ENCODE measurements around the gene UNKL. TPM values are rescaled to one million over a fixed set of nuclear protein-coding genes. Genes with fewer than 3 reads are reported as not detected.

The UNKL gene
- total and polyA plus RNA-seq, 2 of the 8 experiments (the other 6 are each of a cell fraction or from before 2014, with no cell fraction given): 25.1 to 31.8 TPM

DNA sequence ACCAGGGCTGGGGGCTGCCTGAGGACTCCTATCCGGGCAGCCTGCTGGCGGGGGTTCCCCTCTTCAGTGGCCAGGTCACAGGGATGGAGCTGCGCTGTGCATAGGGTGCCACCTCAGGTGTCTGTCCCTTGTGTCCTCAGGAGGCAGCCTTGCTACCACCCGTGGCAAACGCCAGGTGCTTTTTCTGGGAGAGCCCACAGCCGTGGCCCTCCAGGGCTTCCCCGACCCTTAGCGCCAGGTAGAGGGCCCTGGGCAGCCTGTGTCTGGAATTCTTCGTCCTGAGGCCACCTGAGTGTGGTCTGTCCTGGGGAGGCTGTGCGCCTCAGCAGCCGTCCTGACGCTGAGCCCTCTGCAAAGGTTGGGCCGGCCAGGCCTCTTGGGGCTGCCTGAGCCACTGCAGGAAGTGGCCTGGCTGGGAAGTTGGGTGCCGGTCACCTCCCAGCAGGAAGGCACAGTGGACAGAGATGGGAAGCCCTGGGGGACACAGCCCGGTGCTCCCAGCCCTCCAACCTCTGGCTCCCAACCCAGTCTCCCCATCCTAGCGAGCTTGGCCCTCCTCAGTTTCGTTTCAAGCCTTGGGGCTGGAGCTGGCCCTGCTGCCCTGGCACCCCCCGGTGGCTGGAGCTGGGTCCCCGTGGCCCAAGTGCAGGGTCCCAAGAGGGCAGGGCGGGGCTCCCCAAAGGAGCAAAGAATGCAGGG is 88.7 kb downstream of the UNKL start:
- Histone ChIP-seq H3K4me1 (replicated peaks in 1 of 4; ENCODE audit: control insufficient read depth in 3 of 4, insufficient read depth in 4 of 4, low read length in 3 of 4) (no peaks in the 10 kb centered on the region; a peak in 2 of 7 replicates), H2BK5ac (ENCODE audit: low read depth, low read length) (no peak overlapping the region), H2BK20ac (ENCODE audit: low read length) (no peak overlapping the region), H3K4me2 (ENCODE audit: insufficient read depth in 1 of 2, low read depth in 2 of 2, low read length in 2 of 2) (no peak overlapping the region), H4K20me1 (replicated peaks in 1 of 2; ENCODE audit: control insufficient read depth in 1 of 2, insufficient read depth in 2 of 2, low read length in 2 of 2) (peaks cover 8 to 12% of the 10 kb centered on the region in 2 experiments), H3K4me3 (ENCODE audit: extremely low read depth in 1 of 4, insufficient read depth in 2 of 4, low read depth in 3 of 4, low read length in 4 of 4) (no peak overlapping the region), H2BK120ac (replicated peaks; ENCODE audit: low read depth, low read length) (no peak overlapping the region), H3K23ac (ENCODE audit: insufficient read length) (no peak overlapping the region), H2BK15ac (ENCODE audit: low read length) (no peak overlapping the region), H3K9ac (replicated peaks in 1 of 4; ENCODE audit: extremely low read depth in 1 of 4, low read depth in 3 of 4, low read length in 3 of 4) (no peak overlapping the region), H3K4ac (replicated peaks; ENCODE audit: insufficient read length, low read depth, low read length) (no peak overlapping the region), H4K91ac (replicated peaks; ENCODE audit: insufficient read length, low read length) (no peak overlapping the region), H3K14ac (ENCODE audit: insufficient read length) (no peak overlapping the region), H3K27ac (ENCODE audit: low read depth, low read length) (0 out of 2 replicates have a peak overlapping the region, but pooled peaks have one; percentile 5), H2AFZ (ENCODE audit: low read length) (no peak overlapping the region), H3K23me2 (ENCODE audit: low read depth, low read length) (no peaks in the 10 kb centered on the region), H4K5ac (ENCODE audit: insufficient read length, low read depth, low read length) (no peak overlapping the region), H3K56ac (replicated peaks; ENCODE audit: insufficient read length, low read depth, low read length) (no peak overlapping the region), H3K79me1 (ENCODE audit: low read depth, low read length) (no peaks in the 10 kb centered on the region; the same call in 1 of the 2 replicates), H4K8ac (ENCODE audit: extremely low read depth, insufficient read depth, low read length) (peak overlapping the region; percentile 51), H3K9me3 (ENCODE audit: insufficient read depth in 2 of 2, low read depth in 1 of 2, low read length in 1 of 2) (peaks cover 5 to 8% of the 10 kb centered on the region in 2 experiments; a peak in 2 of 4 replicates), H3K18ac (ENCODE audit: extremely low read depth, low read length) (no peak overlapping the region), H2AK5ac (ENCODE audit: low read depth, low read length) (0 out of 2 replicates have a peak overlapping the region, but pooled peaks have one; percentile 6), H3K36me3 (ENCODE audit: control insufficient read depth in 2 of 4, insufficient read depth in 4 of 4, low read length in 3 of 4) (peaks cover 9 to 29% (median 19%) of the 10 kb centered on the region in 4 experiments), H3K79me2 (ENCODE audit: control insufficient read depth in 1 of 2, insufficient read depth in 2 of 2, low read length in 2 of 2) (no peaks in the 10 kb centered on the region; a peak in 1 of 4 replicates), H2BK12ac (ENCODE audit: low read depth, low read length) (no peak overlapping the region), H3K27me3 (replicated peaks in 1 of 4; ENCODE audit: control insufficient read depth in 3 of 4, extremely low read depth in 1 of 4, insufficient read depth in 3 of 4, low read length in 3 of 4) (no peaks in the 10 kb centered on the region)
- 81% methylated on average over 18 of the region's 20 CpGs; no CpG with 5 or more reads in 1 of the 2 experiments for WGBS, 2 experiments (ENCODE audit: extremely low coverage in 1 of 2, insufficient coverage in 1 of 2, insufficient read length in 1 of 2, insufficient replicate concordance in 2 of 2, low coverage in 1 of 2, low lambda C conversion rate in 2 of 2, missing lambda C conversion rate in 1 of 2)
- peak in 1 of 2 experiments; percentile 31; a peak in 1 of 3 replicates for TF ChIP-seq POLR2A (IDR thresholded peaks at IDR 0.05; ENCODE audit: control extremely low read depth in 1 of 2, low read depth in 2 of 2, low read length in 2 of 2)
- no peak for TF ChIP-seq MAFK (IDR thresholded peaks at IDR 0.05; ENCODE audit: low read depth, low read length)
- TF ChIP-seq POLR2AphosphoS5 (IDR thresholded peaks at IDR 0.05; ENCODE audit: low read depth, low read length): 0 out of 2 replicates have a peak, but pooled peaks have one; percentile 40
- no peak for TF ChIP-seq FOSL1 (IDR thresholded peaks at IDR 0.05; ENCODE audit: insufficient read depth, low read depth, low read length)
- no peak for FAIRE-seq
- POLR2A ChIA-PET (ENCODE audit: partially characterized antibody): interaction anchor here (0.6 to 6.5 kb wide), 10 partner anchors 9 to 276 kb away, joined by 3 to 106 read pairs (median 3); partner anchors contain the start of gene UBE2I
- CTCF ChIA-PET (ENCODE audit: partially characterized antibody): interaction anchor here (0.5 to 2.1 kb wide), 11 partner anchors 8 to 691 kb away, joined by 3 to 6 read pairs (median 4); partner anchors contain the start of gene PERCC1
- no peak for DNase-seq (ENCODE audit: low read depth in 1 of 2, low spot score in 2 of 2)
